ENCODE results near the gene SLC25A48. TPM values are rescaled to one million over a fixed set of nuclear protein-coding genes. Genes with fewer than 3 reads are reported as not detected.

Gene SLC25A48
- total RNA-seq, 1 experiment from 2014 or later: not detected

GRCh38 chr5:135826994-135827671, 7.3 kb upstream of the SLC25A48 start:
- Histone ChIP-seq H3K4me1 (ENCODE audit: insufficient read depth, low read length, poor library complexity, severe bottlenecking) (no peaks in the 10 kb centered on the region), H3K27ac (ENCODE audit: low read depth, low read length, poor library complexity, severe bottlenecking) (no peak overlapping the region), H3K27me3 (replicated peaks; ENCODE audit: insufficient read depth, low read depth, low read length, poor library complexity) (peaks cover 10% of the 10 kb centered on the region), H3K4me3 (ENCODE audit: low read depth, low read length, poor library complexity, severe bottlenecking) (no peak overlapping the region), H3K9me3 (ENCODE audit: low read depth, low read length, poor library complexity, severe bottlenecking) (no peaks in the 10 kb centered on the region), H3K36me3 (ENCODE audit: insufficient read depth, low read length, poor library complexity, severe bottlenecking) (no peaks in the 10 kb centered on the region)
- TF ChIP-seq EZH2 (IDR thresholded peaks at IDR 0.05; ENCODE audit: borderline replicate concordance, low read depth, low read length, poor library complexity, severe bottlenecking): no peak
- TF ChIP-seq CTCF (conservative IDR thresholded peaks at IDR 0.05; ENCODE audit: low read depth, low read length): no peak
- intact Hi-C loops (cut with micrococcal nuclease; ENCODE audit: unreplicated experiment): no loop called here
- CTCF ChIA-PET: no interaction called here
- POLR2A ChIA-PET (ENCODE audit: low non-redundant PET): no interaction called here
- no peak for DNase-seq (ENCODE audit: low spot score)
- BruUV-seq (replicated peaks): no TSS peak

GRCh38 chr5:135827965-135828781, 6.3 kb upstream of the SLC25A48 start:
- DNase-seq (ENCODE audit: low spot score): no peak
- Histone ChIP-seq H3K36me3 (ENCODE audit: insufficient read depth, low read length, poor library complexity, severe bottlenecking) (no peaks in the 10 kb centered on the region), H3K27me3 (replicated peaks; ENCODE audit: insufficient read depth, low read depth, low read length, poor library complexity) (peaks cover 20% of the 10 kb centered on the region), H3K4me3 (ENCODE audit: low read depth, low read length, poor library complexity, severe bottlenecking) (no peak overlapping the region), H3K9me3 (ENCODE audit: low read depth, low read length, poor library complexity, severe bottlenecking) (no peaks in the 10 kb centered on the region), H3K4me1 (ENCODE audit: insufficient read depth, low read length, poor library complexity, severe bottlenecking) (no peaks in the 10 kb centered on the region), H3K27ac (ENCODE audit: low read depth, low read length, poor library complexity, severe bottlenecking) (no peak overlapping the region)
- ChIA-PET CTCF (interaction anchor here (0.7 to 1.2 kb wide), 3 partner anchors 262 to 366 kb away, joined by 3 to 4 read pairs (median 3); no protein-coding TSS in a partner anchor), POLR2A (ENCODE audit: low non-redundant PET) (no interaction called here)
- TF ChIP-seq EZH2 (IDR thresholded peaks at IDR 0.05; ENCODE audit: borderline replicate concordance, low read depth, low read length, poor library complexity, severe bottlenecking) (no peak), CTCF (conservative IDR thresholded peaks at IDR 0.05; ENCODE audit: low read depth, low read length) (no peak)
- no TSS peak for BruUV-seq (replicated peaks)
- intact Hi-C loops (cut with micrococcal nuclease; ENCODE audit: unreplicated experiment): no loop called here

- ChIA-PET CTCF (interaction anchor here (0.7 to 1.2 kb wide), 3 partner anchors 263 to 367 kb away, joined by 3 to 4 read pairs (median 3); no protein-coding TSS in a partner anchor), POLR2A (ENCODE audit: low non-redundant PET) (no interaction called here)
- H3K4me3 ChIP-seq (ENCODE audit: low read depth, low read length, poor library complexity, severe bottlenecking): no peak overlapping the region
- H3K4me1 ChIP-seq (ENCODE audit: insufficient read depth, low read length, poor library complexity, severe bottlenecking): no peaks in the 10 kb centered on the region
- no peak for DNase-seq (ENCODE audit: low spot score)
- H3K27ac ChIP-seq (ENCODE audit: low read depth, low read length, poor library complexity, severe bottlenecking): no peak overlapping the region
- H3K9me3 ChIP-seq (ENCODE audit: low read depth, low read length, poor library complexity, severe bottlenecking): no peaks in the 10 kb centered on the region
- BruUV-seq (replicated peaks): no TSS peak
- intact Hi-C loops (cut with micrococcal nuclease; ENCODE audit: unreplicated experiment): no loop called here
- H3K27me3 ChIP-seq (replicated peaks; ENCODE audit: insufficient read depth, low read depth, low read length, poor library complexity): peaks cover 25% of the 10 kb centered on the region
- H3K36me3 ChIP-seq (ENCODE audit: insufficient read depth, low read length, poor library complexity, severe bottlenecking): no peaks in the 10 kb centered on the region
- no peak for TF ChIP-seq EZH2 (IDR thresholded peaks at IDR 0.05; ENCODE audit: borderline replicate concordance, low read depth, low read length, poor library complexity, severe bottlenecking)
- no peak for TF ChIP-seq CTCF (conservative IDR thresholded peaks at IDR 0.05; ENCODE audit: low read depth, low read length)
Observed at GRCh38 chr5:135828782-135829127, 5.7 kb upstream of the SLC25A48 start.

All from A673 (cell line).